Fibroblast of lung (primary cell): ENCODE results near the gene AATK.

Source experiments
- EZH2 ChIP-seq: IDR thresholded peaks from 2 replicates; pipeline ENCODE4 v1.5.1; 2012; ENCODE audit warnings: low read length, control low read depth, mild to moderate bottlenecking; ENCODE audit errors: missing control alignments
- TF ChIP-seq, protein P1 (sequence below), 2 donors: IDR thresholded peaks in 1 of 2; conservative IDR thresholded peaks in 1 of 2; 1 replicate in 1 of 2; 2 replicates in 1 of 2; pipeline ENCODE4 v1.5.1; 2011 to 2012; ENCODE audit warnings: low read length in 2 of 2, control low read depth in 1 of 2, inconsistent platforms in 1 of 2, low read depth in 1 of 2, mild to moderate bottlenecking in 1 of 2

GRCh38 chr17:81138500-81138899, 27.5 kb downstream of the AATK start:
- TF ChIP-seq EZH2: no peak
- TF ChIP-seq, protein P1, sequence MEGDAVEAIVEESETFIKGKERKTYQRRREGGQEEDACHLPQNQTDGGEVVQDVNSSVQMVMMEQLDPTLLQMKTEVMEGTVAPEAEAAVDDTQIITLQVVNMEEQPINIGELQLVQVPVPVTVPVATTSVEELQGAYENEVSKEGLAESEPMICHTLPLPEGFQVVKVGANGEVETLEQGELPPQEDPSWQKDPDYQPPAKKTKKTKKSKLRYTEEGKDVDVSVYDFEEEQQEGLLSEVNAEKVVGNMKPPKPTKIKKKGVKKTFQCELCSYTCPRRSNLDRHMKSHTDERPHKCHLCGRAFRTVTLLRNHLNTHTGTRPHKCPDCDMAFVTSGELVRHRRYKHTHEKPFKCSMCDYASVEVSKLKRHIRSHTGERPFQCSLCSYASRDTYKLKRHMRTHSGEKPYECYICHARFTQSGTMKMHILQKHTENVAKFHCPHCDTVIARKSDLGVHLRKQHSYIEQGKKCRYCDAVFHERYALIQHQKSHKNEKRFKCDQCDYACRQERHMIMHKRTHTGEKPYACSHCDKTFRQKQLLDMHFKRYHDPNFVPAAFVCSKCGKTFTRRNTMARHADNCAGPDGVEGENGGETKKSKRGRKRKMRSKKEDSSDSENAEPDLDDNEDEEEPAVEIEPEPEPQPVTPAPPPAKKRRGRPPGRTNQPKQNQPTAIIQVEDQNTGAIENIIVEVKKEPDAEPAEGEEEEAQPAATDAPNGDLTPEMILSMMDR (conservative IDR thresholded peaks at IDR 0.05 in 1 of 2, IDR thresholded peaks at IDR 0.05 in 1 of 2; ENCODE audit: low read depth in 1 of 2, low read length in 2 of 2): no peak
